Stomach (tissue), 4 donors: Measurements from ENCODE around the gene CARHSP1.

Experiments
- CTCF ChIP-seq, 7 experiments: fragments of 450-650 bp in 4 of 7; fragments of 200-600 bp in 3 of 7; sonication (generic) in 3 of 7; IDR thresholded peaks; one replicate each; pipeline ENCODE4 v1.5.1; 2016 to 2019; ENCODE audit warnings: antibody characterized with exemption in 7 of 7, control low read depth in 2 of 7, mild to moderate bottlenecking in 1 of 7
- EP300 ChIP-seq: sonication (generic); formaldehyde crosslinking; IDR thresholded peaks from one replicate; pipeline ENCODE4 v1.6.1; 2017; ENCODE audit warnings: antibody characterized with exemption
- POLR2A ChIP-seq, 4 donors: fragments of 450-650 bp; IDR thresholded peaks; one replicate each; pipeline ENCODE4 v1.6.1; 2016; ENCODE audit warnings: antibody characterized with exemption in 4 of 4, control low read depth in 2 of 4, mild to moderate bottlenecking in 1 of 4, moderate library complexity in 1 of 4
- POLR2AphosphoS5 ChIP-seq, 3 donors: sonication (generic); formaldehyde crosslinking; IDR thresholded peaks; one replicate each; pipeline ENCODE4 v1.6.1; 2016; ENCODE audit warnings: antibody characterized with exemption in 3 of 3

DNA sequence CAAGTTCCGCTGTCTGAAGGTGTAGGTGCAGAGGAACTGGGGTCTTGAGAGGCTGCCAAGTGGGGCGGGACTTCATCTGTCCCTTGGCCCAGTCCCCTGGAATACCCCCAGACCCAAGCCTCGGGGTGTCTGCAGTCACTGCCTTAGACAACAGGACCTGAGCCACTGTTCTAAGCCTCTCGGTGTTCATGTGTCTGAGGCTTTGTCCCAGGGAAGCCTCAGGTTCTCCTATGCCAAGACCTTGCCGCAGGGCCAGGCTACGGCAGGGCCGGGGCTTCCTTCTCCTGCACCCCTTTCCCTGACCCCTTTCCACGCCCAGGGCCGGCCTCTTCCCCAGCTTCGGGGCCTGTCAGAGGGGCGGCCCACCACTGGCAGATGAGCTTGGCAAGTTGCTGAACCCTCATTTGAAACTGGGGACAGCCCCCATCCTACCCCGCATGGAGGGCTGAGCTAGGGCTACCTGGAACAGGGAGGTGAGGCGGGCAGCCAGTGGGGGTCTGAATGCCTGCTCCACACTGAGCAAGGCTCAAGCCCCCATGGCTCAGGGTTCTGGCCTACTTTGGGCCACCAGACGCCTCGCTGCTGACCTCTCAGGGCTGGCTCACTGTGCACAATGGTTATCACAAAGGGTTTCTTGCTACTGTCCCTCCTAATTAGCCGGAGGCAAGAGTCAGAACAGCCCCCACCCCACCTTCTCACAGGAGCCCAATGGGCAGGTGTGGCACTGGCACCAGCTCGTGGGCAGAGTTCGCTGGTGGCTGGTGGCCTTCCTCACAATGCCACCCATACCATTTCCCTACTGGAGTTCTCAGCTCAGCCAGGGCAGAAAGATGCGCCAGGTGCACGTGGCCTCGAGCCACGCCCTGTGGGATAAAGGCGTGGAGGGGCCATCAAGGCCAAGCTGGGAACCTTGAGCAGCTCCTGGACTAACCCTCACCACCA, 20.4 kb upstream of the CARHSP1 start:
- no peak for TF ChIP-seq EP300
- TF ChIP-seq CTCF (IDR thresholded peaks at IDR 0.05) = no peak
- no peak for TF ChIP-seq POLR2AphosphoS5 (IDR thresholded peaks at IDR 0.05)
- TF ChIP-seq POLR2A (IDR thresholded peaks at IDR 0.05) = no peak
